K562 (cell line): ENCODE data around the gene PTPRT. TPM values are rescaled to one million over a fixed set of nuclear protein-coding genes. Genes with fewer than 3 reads are reported as not detected.

ENCODE experiments used
- ATAC-seq: fragments of 200-7000 bp; cut with Tn5 transposase; 3 replicates; pipeline ENCODE4 v1.9.1; 2020; ENCODE audit warnings: moderate library complexity
- BruUV-seq: library from RNA; stranded (reverse); fragments of 400-500 nt; replicated peaks from 2 replicates; lab custom pipeline; 2021; lab: Mats Ljungman, UMichigan
- CTCF ChIA-PET: fragments of 300-600 bp; formaldehyde crosslinking; extraction: SDS; loops from one replicate; lab custom pipeline; 2021; ENCODE audit warnings: low intra/inter-chr PET ratio; lab: Yijun Ruan, JAX
- POLR2A ChIA-PET: fragments of 300-600, 350-650 bp; sonication (Branson Sonifier 250); formaldehyde crosslinking; extraction: SDS; loops from one replicate; lab custom pipeline; 2021; ENCODE audit warnings: antibody characterized with exemption, inconsistent platforms; lab: Yijun Ruan, JAX
- DNase-seq, 4 experiments: peaks; one replicate each; pipeline versions ENCODE4 v3.0.0 to v3.0.0-alpha.2; 2011 to 2018; ENCODE audit warnings: low spot score in 3 of 4, mixed read lengths in 3 of 4; ENCODE audit errors: extremely low read depth in 1 of 4
- FAIRE-seq: peaks from 2 replicates; lab custom pipeline; 2011; peaks lifted over from hg19 to GRCh38; lab: Jason Lieb, UNC
- H2AFZ ChIP-seq: 2 replicates; pipeline ENCODE4 v1.6.0; 2011; ENCODE audit warnings: low read depth, low read length, control low read depth, inconsistent platforms
- H3K27ac ChIP-seq: fragments of 200-600 bp; 3 replicates; pipeline ENCODE4 v1.8.0; 2011; ENCODE audit warnings: low read depth, mild to moderate bottlenecking, control low read depth, inconsistent platforms, low read length, moderate library complexity, mixed read lengths; ENCODE audit errors: extremely low read depth
- H3K27me3 ChIP-seq, 2 experiments: fragments of 300-600 bp in 1 of 2; 2 replicates in 1 of 2; 3 replicates in 1 of 2; pipeline versions ENCODE4 v1.6.0 to v1.8.0; 2011; ENCODE audit warnings: inconsistent platforms in 2 of 2, low read length in 2 of 2, mild to moderate bottlenecking in 1 of 2, mixed read lengths in 1 of 2, moderate library complexity in 1 of 2; ENCODE audit not compliant: control insufficient read depth in 2 of 2, insufficient read depth in 2 of 2
- H3K36me3 ChIP-seq: fragments of 300-600 bp; 3 replicates; pipeline ENCODE4 v1.8.0; 2011; ENCODE audit warnings: mild to moderate bottlenecking, low read length, inconsistent platforms; ENCODE audit not compliant: control insufficient read depth, insufficient read depth
- H3K4me1 ChIP-seq, 2 experiments: fragments of 200-600 bp in 1 of 2; replicated peaks in 1 of 2; 2 replicates in 1 of 2; 3 replicates in 1 of 2; pipeline versions ENCODE4 v1.5.1 to v1.8.0; 2011; ENCODE audit warnings: inconsistent platforms in 2 of 2, low read length in 2 of 2, mild to moderate bottlenecking in 1 of 2, mixed read lengths in 1 of 2, moderate library complexity in 1 of 2; ENCODE audit not compliant: control insufficient read depth in 2 of 2, insufficient read depth in 2 of 2
- H3K4me2 ChIP-seq: 2 replicates; pipeline ENCODE4 v1.6.1; 2011; ENCODE audit warnings: low read length, control low read depth, inconsistent platforms, mixed read lengths; ENCODE audit not compliant: insufficient read depth
- H3K4me3 ChIP-seq: fragments of 200-600 bp; sonication (generic), shearing (Covaris generic); 2 replicates; pipeline ENCODE4 v1.5.1; 2016; ENCODE audit warnings: control low read depth, inconsistent platforms
- H3K79me2 ChIP-seq: fragments of 200-600 bp; 3 replicates; pipeline ENCODE4 v1.8.0; 2011; ENCODE audit warnings: low read length, inconsistent platforms; ENCODE audit not compliant: control insufficient read depth, insufficient read depth
- H3K9ac ChIP-seq, 2 experiments: 2 replicates each; pipeline versions ENCODE4 v1.6.0 to v1.6.1; 2011; ENCODE audit warnings: low read depth in 2 of 2, low read length in 2 of 2, control low read depth in 1 of 2, inconsistent platforms in 1 of 2, mild to moderate bottlenecking in 1 of 2, mixed read lengths in 1 of 2; ENCODE audit not compliant: insufficient read depth in 1 of 2
- H3K9me1 ChIP-seq: one replicate; pipeline ENCODE4 v1.6.0; 2011; ENCODE audit warnings: inconsistent platforms, mild to moderate bottlenecking, low read length, moderate library complexity; ENCODE audit not compliant: control insufficient read depth, insufficient read depth
- H3K9me3 ChIP-seq: replicated peaks from 2 replicates; pipeline ENCODE4 v1.5.1; 2011; ENCODE audit warnings: low read depth, low read length, inconsistent platforms; ENCODE audit not compliant: control insufficient read depth, insufficient read depth
- H4K20me1 ChIP-seq: replicated peaks from 2 replicates; pipeline ENCODE4 v1.6.1; 2011; ENCODE audit warnings: low read length, inconsistent platforms, mixed read lengths; ENCODE audit not compliant: control insufficient read depth, insufficient read depth
- BRD4 ChIP-seq: fragments of 200-600 bp; sonication (generic); IDR thresholded peaks from 2 replicates; pipeline ENCODE4 v1.6.1; 2017; ENCODE audit warnings: inconsistent platforms
- DIDO1 ChIP-seq: fragments of 450-650 bp; IDR thresholded peaks from 2 replicates; pipeline ENCODE4 v1.6.1; 2016; ENCODE audit warnings: low read depth, missing biosample characterization, missing genetic modification characterization
- HDAC8 ChIP-seq: fragments of 450-650 bp; IDR thresholded peaks from 2 replicates; pipeline ENCODE4 v1.6.1; 2016; ENCODE audit warnings: mild to moderate bottlenecking, missing genetic modification characterization, moderate library complexity, missing compliant biosample characterization
- HIVEP1 ChIP-seq: fragments of 250-450 bp; sonication (Bioruptor Pico); IDR thresholded peaks from 2 replicates; pipeline ENCODE4 v1.4.0; 2020; ENCODE audit warnings: mild to moderate bottlenecking
- MBD1 ChIP-seq: fragments of 250-450 bp; sonication (Bioruptor Pico); IDR thresholded peaks from 2 replicates; pipeline ENCODE4 v1.8.0; 2022; ENCODE audit warnings: inconsistent platforms
- RBM34 ChIP-seq: fragments of 200-400 bp; formaldehyde crosslinking; IDR thresholded peaks from 2 replicates; pipeline ENCODE4 v1.6.1; 2018; ENCODE audit warnings: low read length, borderline replicate concordance; ENCODE audit not compliant: insufficient read depth
- SAP30 ChIP-seq: fragments of 200-600 bp; sonication (generic); IDR thresholded peaks from 2 replicates; pipeline ENCODE4 v1.6.1; 2012; ENCODE audit warnings: borderline replicate concordance, low read depth, mild to moderate bottlenecking, moderate library complexity, low read length, control low read depth, inconsistent platforms; ENCODE audit not compliant: insufficient read depth, poor library complexity, severe bottlenecking
- SP2 ChIP-seq: IDR thresholded peaks from 2 replicates; pipeline ENCODE4 v1.6.1; 2011; ENCODE audit warnings: mild to moderate bottlenecking, low read depth, low read length, moderate library complexity; ENCODE audit not compliant: poor library complexity, severe bottlenecking; ENCODE audit errors: extremely low read depth
- USF2 ChIP-seq: sonication (generic); formaldehyde crosslinking; IDR thresholded peaks from 2 replicates; pipeline ENCODE4 v1.5.0; 2020; ENCODE audit warnings: missing genetic modification reagents
- WGBS: fragments of 100-300 bp; shearing (Covaris generic); methylation state at CpG from one replicate; pipeline ENCODE4 v1.1.6; 2016; ENCODE audit warnings: low coverage, mixed read lengths; ENCODE audit not compliant: insufficient coverage; ENCODE audit errors: missing lambda C conversion rate; 5-methylcytosine and 5-hydroxymethylcytosine counted together
- in situ Hi-C: fragments of 300-500 bp; cut with MboI; formaldehyde crosslinking; loops from 4 replicates; pipeline ENCODE4 v1.15.0; 2018; ENCODE audit warnings: inconsistent platforms, mixed read lengths
- intact Hi-C: fragments of 100-400 bp; cut with micrococcal nuclease; formaldehyde crosslinking; loops from 2 replicates; pipeline ENCODE4 v1.14.2; 2022
- polyA plus RNA-seq, 8 experiments: library from polyadenylated mRNA; depleted of rRNA in 4 of 8; stranded (reverse) in 5 of 8; unstranded in 3 of 8; fragments of >200 nt; fragmentation: Nextera tagmentation in 2 of 8; fragmentation: Illumina TruSeq in 1 of 8; extraction: Ambion mirVana in 2 of 8; extraction: Trizol in 1 of 8; gene quantifications; 2 replicates each; pipeline versions ENCODE4 v1.2.1 to v1.2.3, GENCODE V29; 2011 to 2014; ENCODE audit warnings: inconsistent platforms in 1 of 8, missing spikeins in 1 of 8
- total RNA-seq, 7 experiments: library from RNA; depleted of rRNA in 6 of 7; stranded (reverse); fragments of >200 nt in 6 of 7; fragmentation: Illumina TruSeq in 2 of 7; extraction: Trizol in 2 of 7; gene quantifications; 2 replicates each; pipeline versions ENCODE4 v1.2.1 to v1.2.3, GENCODE V29; 2011 to 2021; ENCODE audit warnings: low replicate concordance in 1 of 7

PTPRT gene
- total and polyA plus RNA-seq, 9 of the 15 experiments (the other 6 are each of a cell fraction or from before 2014, with no cell fraction given), result not detected

DNA sequence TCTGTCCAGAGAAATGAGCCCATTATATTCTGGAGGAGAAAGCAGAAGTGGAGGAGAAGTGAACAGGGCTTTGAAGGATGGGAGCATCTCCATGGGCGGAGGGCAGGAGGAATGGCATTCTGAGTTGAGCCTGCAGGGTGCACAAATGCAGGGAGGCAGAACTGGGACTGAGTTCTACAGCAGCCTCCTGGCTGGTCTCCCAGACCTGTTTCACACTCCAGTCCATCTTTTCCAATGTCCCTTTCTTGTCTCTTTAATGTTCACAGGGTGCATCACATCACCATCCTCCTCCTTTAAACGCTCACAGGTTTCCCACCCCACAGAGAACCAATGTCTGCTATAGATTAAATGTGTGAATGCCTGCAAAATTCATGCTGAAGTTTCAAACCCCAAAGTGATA, 302.9 kb downstream of the PTPRT start:
- in situ Hi-C loops (no loop called here), intact Hi-C loops (no loop called here)
- Histone ChIP-seq H3K4me2 (no peak overlapping the region), H3K9me3 (no peaks in the 10 kb centered on the region), H3K4me1 (no peaks in the 10 kb centered on the region), H3K9me1 (no peaks in the 10 kb centered on the region), H2AFZ (no peak overlapping the region), H3K4me3 (no peak overlapping the region), H3K27me3 (no peaks in the 10 kb centered on the region), H4K20me1 (no peaks in the 10 kb centered on the region), H3K36me3 (no peaks in the 10 kb centered on the region), H3K9ac (no peak overlapping the region), H3K79me2 (no peaks in the 10 kb centered on the region), H3K27ac (no peak overlapping the region)
- ChIA-PET CTCF (no interaction called here), POLR2A (no interaction called here)
- FAIRE-seq, result no peak
- no TSS peak for BruUV-seq
- DNase-seq, result no peak
- no peak for TF ChIP-seq MBD1 (CRISPR knock-in tag)
- no peak for TF ChIP-seq RBM34
- no peak for TF ChIP-seq BRD4
- TF ChIP-seq SAP30, result no peak
- TF ChIP-seq HDAC8 (tag), result no peak
- TF ChIP-seq DIDO1 (tag), result no peak
- no peak for TF ChIP-seq SP2
- TF ChIP-seq HIVEP1 (CRISPR knock-in tag), result no peak
- no peak for TF ChIP-seq USF2
- no peak for ATAC-seq
- 0% methylated on average over 2 of the region's 2 CpGs for WGBS
